GM21423 (cell line): ENCODE results near the gene ATL3.
"Not testable (repeated sequence)": the region's sequence is repeated elsewhere in the genome, so short reads cannot be mapped to it uniquely, and the experiment has no call there.

Experiments used
- ATAC-seq: cut with Tn5 transposase; IDR thresholded peaks from one replicate; pipeline ENCODE4 v1.9.1; 2021; ENCODE audit warnings: mild to moderate bottlenecking, moderate library complexity; ENCODE audit not compliant: unreplicated experiment

Gene ATL3, protein sequence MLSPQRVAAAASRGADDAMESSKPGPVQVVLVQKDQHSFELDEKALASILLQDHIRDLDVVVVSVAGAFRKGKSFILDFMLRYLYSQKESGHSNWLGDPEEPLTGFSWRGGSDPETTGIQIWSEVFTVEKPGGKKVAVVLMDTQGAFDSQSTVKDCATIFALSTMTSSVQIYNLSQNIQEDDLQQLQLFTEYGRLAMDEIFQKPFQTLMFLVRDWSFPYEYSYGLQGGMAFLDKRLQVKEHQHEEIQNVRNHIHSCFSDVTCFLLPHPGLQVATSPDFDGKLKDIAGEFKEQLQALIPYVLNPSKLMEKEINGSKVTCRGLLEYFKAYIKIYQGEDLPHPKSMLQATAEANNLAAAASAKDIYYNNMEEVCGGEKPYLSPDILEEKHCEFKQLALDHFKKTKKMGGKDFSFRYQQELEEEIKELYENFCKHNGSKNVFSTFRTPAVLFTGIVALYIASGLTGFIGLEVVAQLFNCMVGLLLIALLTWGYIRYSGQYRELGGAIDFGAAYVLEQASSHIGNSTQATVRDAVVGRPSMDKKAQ

GRCh38 chr11:63671322-63672155, at the start of gene ATL3:
TSS of gene ATL3 (minus strand) at chr11:63671376. CDS start at chr11:63671335, 41 bp downstream.
- ATAC-seq = peak; percentile 89

DNA sequence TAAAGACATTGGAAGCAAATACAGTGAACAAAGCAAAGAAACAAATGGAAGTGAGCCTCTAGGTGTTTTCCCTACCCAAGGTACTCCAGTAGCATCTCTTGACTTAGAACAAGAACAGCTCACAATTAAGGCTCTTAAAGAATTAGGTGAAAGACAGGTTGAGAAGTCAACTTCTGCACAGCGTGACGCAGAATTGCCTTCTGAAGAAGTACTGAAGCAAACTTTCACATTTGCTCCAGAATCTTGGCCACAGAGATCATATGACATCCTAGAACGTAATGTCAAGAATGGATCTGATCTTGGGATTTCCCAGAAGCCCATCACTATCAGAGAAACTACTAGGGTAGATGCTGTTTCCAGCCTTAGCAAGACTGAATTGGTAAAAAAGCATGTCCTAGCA, 49.4 kb upstream of the ATL3 start:
- ATAC-seq = no peak

DNA sequence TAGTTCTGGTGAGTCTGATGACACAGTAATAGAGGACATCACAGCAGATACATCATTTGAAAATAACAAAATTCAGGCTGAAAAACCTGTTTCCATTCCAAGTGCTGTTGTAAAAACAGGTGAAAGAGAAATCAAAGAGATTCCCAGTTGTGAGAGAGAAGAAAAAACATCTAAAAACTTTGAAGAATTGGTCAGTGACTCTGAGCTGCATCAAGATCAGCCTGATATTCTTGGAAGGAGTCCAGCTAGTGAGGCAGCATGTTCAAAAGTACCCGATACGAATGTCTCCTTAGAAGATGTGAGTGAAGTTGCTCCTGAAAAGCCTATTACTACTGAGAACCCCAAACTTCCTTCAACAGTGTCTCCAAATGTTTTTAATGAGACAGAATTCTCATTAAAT, 48.8 kb upstream of the ATL3 start:
- ATAC-seq = no peak

DNA sequence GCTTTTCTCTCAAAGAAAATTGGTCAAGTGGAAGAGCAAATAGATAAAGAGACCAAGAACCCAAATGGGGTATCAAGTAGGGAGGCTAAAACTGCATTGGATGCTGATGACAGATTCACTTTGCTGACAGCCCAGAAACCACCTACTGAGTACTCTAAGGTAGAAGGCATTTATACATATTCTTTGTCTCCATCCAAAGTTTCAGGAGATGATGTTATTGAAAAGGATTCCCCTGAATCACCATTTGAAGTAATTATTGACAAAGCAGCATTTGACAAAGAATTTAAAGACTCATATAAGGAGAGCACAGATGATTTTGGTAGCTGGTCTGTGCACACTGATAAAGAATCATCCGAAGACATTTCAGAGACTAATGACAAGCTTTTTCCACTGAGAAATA, 47.8 kb upstream of the ATL3 start:
- ATAC-seq = no peak

DNA sequence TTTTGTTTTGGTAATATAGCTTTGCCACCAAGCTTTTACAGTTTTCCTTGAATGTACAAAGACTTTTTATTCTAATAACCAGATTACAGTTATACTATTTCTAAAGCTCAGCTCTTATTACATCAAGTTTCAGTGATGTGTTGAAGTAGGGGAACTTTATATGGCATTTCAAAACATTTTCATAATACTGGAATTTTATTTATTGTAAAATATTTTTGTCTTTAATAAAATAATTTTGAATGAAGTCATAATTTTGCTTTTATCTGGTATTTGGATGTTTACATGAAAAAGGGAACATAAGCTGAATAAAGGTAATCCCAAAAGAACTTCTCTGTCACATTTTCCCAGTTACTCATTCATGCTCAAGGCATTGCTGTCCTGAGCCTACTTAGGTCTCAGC, 44.9 kb upstream of the ATL3 start:
- no peak for ATAC-seq

- ATAC-seq = no peak
Measured at GRCh38 chr11:63713766-63714165, 42.6 kb upstream of the ATL3 start.

GRCh38 chr11:63711838-63712237, 40.7 kb upstream of the ATL3 start:
- no peak for ATAC-seq

DNA sequence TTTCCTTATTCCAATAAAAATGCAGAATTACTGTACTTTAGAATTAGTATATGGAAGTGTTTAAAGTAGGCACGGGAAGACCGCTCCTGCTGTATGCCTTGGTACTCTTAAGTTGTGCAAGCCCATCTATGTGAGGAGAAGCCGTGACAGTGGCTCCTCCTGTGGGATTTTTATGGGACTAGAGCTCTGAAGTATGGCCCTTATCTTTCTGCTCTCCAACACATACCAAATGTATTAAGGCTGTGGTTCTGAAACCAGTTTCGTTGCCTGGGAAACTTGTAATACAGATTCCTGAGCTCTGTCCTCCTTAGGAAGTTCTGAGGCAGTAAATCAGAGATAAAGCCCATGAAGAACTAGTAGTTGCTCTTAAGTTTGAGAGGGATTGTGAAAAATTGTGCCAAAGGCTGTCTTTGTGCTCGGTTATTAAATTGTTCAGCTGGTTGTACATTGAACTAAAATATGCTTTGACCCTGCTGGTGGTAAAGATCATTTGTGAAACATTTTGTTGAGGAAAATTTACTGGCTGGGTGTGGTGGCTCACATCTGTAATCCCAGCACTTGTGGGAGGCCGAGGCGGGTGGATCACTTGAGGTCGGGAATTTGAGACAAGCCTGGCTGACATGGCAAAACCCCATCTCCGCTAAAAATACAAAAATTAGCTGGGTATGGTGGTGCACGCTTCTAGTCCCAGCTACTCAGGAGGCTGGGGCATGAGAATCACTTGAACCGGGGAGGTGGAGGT, 39.5 kb upstream of the ATL3 start:
- ATAC-seq = no peak

- ATAC-seq = no peak
Measured at GRCh38 chr11:63709336-63709884, 38.2 kb upstream of the ATL3 start.

DNA sequence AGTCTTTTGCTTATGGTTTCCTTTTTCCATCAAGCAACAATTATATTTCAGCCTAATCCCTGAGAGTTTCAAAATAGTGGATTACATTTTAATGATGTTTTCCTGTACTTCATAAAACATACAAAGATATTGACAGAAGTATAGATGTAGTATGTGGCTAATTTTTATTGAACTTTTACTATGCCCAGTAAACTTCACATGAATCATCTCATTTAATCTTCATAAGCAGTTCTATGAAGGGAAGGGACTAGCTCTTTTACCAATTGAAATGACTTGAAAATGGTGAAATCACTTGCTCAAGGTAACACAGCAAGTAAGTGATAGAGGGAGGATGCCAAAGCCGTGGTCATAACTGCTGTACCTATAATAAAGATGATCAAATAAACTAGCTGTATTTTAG, 37.6 kb upstream of the ATL3 start:
- ATAC-seq = no peak

- no peak for ATAC-seq
Measured at GRCh38 chr11:63705526-63705925, 34.4 kb upstream of the ATL3 start.

GRCh38 chr11:63699896-63700295, 28.7 kb upstream of the ATL3 start:
- ATAC-seq = no peak

DNA sequence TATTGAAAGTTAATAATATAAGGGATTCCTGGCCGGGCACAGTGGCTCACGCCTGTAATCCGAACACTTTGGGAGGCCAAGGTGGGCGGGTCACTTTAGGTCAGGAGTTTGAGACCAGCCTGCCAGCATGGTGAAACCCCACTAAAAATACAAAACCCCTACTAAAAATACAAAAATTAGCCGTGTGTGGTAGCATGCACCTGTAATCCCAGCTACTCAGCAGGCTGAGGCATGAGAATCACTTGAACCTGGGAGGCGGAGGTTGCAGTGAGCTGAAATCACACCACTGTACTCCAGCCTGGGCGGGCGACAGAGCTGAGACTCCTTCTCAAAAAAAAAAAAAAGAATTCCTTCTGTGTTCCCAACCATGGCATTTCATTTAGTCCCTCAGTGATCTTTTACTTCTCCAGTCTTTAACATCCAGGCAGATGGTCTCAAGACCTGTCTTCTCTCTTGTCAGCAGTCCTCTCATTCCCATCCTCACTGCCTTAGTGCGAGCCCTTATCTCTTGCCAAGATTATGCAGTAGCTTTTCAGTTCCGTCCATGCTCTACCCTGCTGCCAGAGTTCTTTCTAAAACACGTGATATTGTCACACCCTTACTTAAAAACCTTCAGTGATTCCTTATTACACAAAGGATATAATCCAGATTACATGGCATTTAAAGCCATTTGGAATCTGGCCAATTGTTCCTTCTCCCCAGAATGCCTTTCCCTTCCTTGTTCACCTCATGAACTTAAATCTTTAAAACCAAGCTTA, 28.0 kb upstream of the ATL3 start:
- ATAC-seq = no peak

DNA sequence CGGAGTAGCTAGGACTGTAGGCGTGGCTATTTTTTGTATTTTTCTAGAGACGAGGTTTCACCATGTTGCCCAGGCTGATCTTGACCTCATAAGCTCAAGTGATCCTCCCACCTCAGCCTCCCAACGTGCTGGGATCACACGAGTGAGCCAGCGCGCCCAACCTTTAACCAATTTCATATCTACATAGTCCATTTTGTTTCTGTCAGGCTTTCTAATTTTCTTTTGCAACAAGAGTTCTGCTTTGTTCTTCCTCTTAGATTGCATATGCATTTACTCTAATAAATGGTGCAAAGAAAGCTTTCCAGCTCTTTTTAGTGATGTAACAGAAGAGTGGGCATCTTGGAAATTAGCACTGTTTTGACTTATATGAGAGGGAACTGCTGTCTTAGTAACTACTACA, 23.4 kb upstream of the ATL3 start:
- ATAC-seq = no peak

DNA sequence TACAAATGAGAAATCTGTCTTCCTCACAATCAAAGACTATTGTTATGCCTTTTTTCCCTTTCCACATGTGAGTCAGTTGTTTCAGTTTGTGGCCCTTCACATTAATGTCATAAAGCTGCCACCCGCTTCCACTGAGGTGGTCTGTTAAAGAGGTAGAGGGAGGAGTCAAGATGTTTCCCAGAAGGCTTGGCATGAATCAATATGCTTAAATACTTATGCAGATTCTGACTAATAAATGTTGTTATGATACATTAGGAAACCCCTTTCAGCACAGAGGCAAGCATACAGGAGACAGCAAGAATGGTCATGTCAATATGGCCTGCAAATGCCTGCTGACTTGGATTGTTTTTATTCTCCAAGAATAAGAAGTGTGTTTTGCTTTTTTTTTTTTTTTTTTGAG, 16.7 kb upstream of the ATL3 start:
- no peak for ATAC-seq

- no peak for ATAC-seq
Measured at GRCh38 chr11:63686926-63687325, 15.8 kb upstream of the ATL3 start.

DNA sequence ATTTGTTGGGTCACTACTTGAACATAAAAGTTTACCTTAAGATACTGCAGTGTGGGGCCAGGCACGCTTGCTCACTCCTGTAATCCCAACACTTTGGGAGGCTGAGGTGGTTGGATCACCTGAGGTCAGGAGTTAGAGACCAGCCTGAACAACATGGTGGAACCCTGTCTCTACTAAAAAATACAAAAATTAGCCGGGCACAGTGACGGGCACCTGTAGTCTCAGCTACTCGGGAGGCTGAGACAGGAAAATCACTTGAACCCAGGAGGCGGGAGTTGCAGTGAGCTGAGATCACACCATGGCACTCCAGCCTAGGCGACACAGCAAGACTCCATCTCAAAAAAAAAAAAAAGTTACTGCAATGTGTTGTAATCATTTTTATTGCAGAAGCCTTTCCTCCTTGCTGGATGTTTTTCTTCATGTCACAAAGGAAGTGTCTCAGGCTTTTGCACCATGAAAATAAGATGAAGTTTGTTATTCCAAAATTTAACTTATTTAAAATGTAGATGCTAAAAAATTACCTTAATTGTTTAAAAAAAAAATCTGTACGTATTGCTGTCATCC, 14.1 kb upstream of the ATL3 start:
- ATAC-seq = not testable (repeated sequence)

- ATAC-seq = no peak
Measured at GRCh38 chr11:63683133-63683991, 12.2 kb upstream of the ATL3 start.
